D721Med (cell line): ENCODE measurements around the gene SCYGR4.

Source experiments
- DNase-seq: peaks from one replicate; pipeline ENCODE4 v3.0.0; 2011; ENCODE audit warnings: low spot score; ENCODE audit not compliant: insufficient read length
- FAIRE-seq: peaks from 2 replicates; lab custom pipeline; 2011; peaks lifted over from hg19 to GRCh38; lab: Jason Lieb, UNC
- CTCF ChIP-seq: IDR thresholded peaks from 2 replicates; pipeline ENCODE4 v1.5.1; 2012; ENCODE audit warnings: mild to moderate bottlenecking, control low read depth; ENCODE audit not compliant: insufficient read depth; ENCODE audit errors: missing control alignments

Gene SCYGR4

DNA sequence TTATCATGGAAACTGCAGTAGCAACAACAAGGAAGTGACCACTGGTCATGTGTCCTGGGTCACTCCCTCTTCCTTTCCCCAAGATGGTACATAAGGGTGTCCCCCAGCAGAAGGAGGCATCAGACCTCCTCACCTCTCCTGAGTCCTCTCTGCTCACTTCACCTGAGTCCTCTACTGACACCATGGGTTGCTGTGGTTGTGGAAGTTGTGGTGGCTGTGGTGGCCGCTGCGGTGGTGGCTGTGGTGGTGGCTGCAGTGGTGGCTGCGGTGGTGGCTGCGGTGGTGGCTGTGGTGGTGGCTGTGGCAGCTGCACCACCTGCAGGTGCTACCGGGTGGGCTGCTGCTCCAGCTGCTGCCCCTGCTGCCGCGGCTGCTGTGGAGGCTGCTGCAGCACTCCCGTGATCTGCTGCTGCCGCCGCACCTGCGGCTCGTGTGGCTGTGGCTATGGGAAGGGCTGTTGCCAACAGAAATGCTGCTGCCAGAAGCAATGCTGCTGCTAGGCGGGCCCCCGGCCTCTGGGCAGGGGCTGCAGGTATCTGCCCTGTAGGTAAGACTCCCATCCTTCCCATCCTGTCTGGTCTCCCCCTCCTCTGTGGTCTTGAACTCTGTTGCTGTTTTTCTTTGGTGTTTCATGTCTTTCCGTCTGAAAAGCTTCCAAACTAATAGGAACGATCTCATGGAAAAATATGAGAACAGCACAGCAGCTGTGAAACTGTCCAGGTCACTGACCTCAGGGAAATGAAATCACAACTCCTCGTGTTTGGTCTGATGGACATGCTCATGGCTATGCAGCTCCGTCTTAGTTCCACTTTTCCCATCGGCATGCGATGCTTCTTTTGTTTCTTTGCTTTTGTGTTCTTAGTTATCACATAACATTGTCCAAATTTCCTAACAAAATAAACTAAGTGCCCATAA is at the start of gene SCYGR4:
Gene SCYGR4 (plus strand): TSS at position 183 of the 915 bp plus-strand sequence. CDS start 0 bp downstream, at position 183.
- DNase-seq, result no peak
- no peak for FAIRE-seq
- TF ChIP-seq CTCF, result no peak

GRCh38 chr2:227568852-227569169 is 48.5 kb upstream of the SCYGR4 start:
- TF ChIP-seq CTCF, result no peak
- no peak for FAIRE-seq
- no peak for DNase-seq

- no peak for TF ChIP-seq CTCF
- FAIRE-seq, result no peak
These were observed 46.7 kb upstream of the SCYGR4 start for GRCh38 chr2:227570615-227571014.

DNA sequence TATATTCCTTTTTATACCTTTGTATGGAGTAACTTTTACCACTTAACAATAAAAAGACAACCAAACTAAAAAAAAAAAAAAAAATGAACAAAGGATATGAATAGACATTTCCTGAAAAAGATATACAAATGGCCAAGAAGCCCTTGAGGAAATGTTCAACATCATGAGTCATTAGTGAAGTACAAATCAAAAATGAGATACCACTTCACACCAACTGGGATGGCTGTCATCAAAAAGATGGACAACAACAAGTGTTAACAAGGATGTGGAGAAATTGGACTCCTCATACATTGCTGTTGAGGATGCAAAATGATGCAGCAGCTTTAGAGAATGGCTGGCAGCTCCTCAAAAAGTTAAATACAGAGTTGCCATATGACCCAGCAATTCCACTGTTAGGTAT is 41.2 kb upstream of the SCYGR4 start:
- FAIRE-seq (no peak), DNase-seq (no peak)
- TF ChIP-seq CTCF, result no peak

More at GRCh38 chr2:227570615-227571014, 46.7 kb upstream of the SCYGR4 start:
- DNase-seq, result no peak

GRCh38 chr2:227576812-227577211 is 40.5 kb upstream of the SCYGR4 start:
- DNase-seq, result no peak
- no peak for FAIRE-seq
- no peak for TF ChIP-seq CTCF

GRCh38 chr2:227577555-227577954 is 39.7 kb upstream of the SCYGR4 start:
- FAIRE-seq (no peak), DNase-seq (no peak)
- TF ChIP-seq CTCF, result no peak

- TF ChIP-seq CTCF, result no peak
- DNase-seq (no peak), FAIRE-seq (no peak)
These were observed 38.7 kb upstream of the SCYGR4 start for GRCh38 chr2:227578642-227579041.
